PFSK-1 (cell line): ENCODE data around the gene CDK7.

Experiments used
- POLR2AphosphoS5 ChIP-seq: IDR thresholded peaks from 2 replicates; pipeline ENCODE4 v1.6.1; 2012; ENCODE audit warnings: low read depth, mild to moderate bottlenecking, control low read depth, low read length, moderate library complexity
- REST ChIP-seq, 2 experiments: IDR thresholded peaks; 2 replicates each; pipeline versions ENCODE4 v1.6.1 to v1.8.0; 2011 to 2012; ENCODE audit warnings: low read depth in 2 of 2, low read length in 2 of 2, control low read depth in 1 of 2, inconsistent platforms in 1 of 2, mild to moderate bottlenecking in 1 of 2, moderate library complexity in 1 of 2; ENCODE audit not compliant: insufficient read depth in 1 of 2

- TF ChIP-seq POLR2AphosphoS5 (no peak), REST (IDR thresholded peaks at IDR 0.05; ENCODE audit: insufficient read depth in 1 of 2, low read depth in 2 of 2, low read length in 2 of 2) (no peak)
Observed at GRCh38 chr5:69268899-69269298, 34.2 kb downstream of the CDK7 start.
